ENCODE data around the gene ENO2. TPM values are rescaled to one million over a fixed set of nuclear protein-coding genes. Genes with fewer than 3 reads are reported as not detected.
A peak's percentile ranks its signal among the peaks of the same experiment; 100 is the strongest.
"Not testable (repeated sequence)": the region's sequence is repeated elsewhere in the genome, so short reads cannot be mapped to it uniquely, and the experiment has no call there.

The ENO2 gene
- total RNA-seq: 100 to 1,000 TPM; 315 to 330 TPM

DNA sequence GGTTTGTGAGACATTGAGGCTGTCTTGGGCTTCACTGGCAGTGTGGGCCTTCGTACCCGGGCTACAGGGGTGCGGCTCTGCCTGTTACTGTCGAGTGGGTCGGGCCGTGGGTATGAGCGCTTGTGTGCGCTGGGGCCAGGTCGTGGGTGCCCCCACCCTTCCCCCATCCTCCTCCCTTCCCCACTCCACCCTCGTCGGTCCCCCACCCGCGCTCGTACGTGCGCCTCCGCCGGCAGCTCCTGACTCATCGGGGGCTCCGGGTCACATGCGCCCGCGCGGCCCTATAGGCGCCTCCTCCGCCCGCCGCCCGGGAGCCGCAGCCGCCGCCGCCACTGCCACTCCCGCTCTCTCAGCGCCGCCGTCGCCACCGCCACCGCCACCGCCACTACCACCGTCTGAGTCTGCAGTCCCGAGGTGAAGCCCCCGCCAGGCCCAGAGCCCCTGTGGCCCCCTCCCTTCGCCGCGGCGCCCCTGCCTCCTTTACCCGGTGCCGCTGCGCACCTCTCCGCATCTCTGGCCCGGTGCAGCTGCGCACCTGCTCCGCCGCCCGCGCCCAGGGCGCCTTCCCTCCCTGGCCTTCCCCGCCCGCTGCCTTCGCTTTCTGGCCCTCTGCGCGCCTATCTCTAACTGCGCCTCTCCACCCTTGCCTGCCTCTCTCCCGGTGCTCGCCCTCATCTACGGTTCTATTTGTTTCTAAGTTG, at the start of gene ENO2:
ENO2 (plus strand) TSS at position 335 of the 701 bp plus-strand sequence. CDS start 1,253 bp downstream, outside the sequence.
- H3K4me3 Mint-ChIP-seq: peak within 1 kb of the TSS; percentile 95
- peak; percentile 91 for ATAC-seq

GRCh38 chr12:6865307-6865706, 49.1 kb upstream of the ENO2 start:
- H3K4me1 Mint-ChIP-seq (ENCODE audit: low read depth): peaks cover 35% of the 10 kb centered on the region
- H3K9me3 Mint-ChIP-seq; intact Hi-C loops (cut with micrococcal nuclease); ATAC-seq; H3K27me3 Mint-ChIP-seq; H3K4me3 Mint-ChIP-seq; DNase-seq: not testable (repeated sequence)
- peaks cover 69% of the 10 kb centered on the region for H3K36me3 Mint-ChIP-seq (ENCODE audit: low read depth)
- ChIA-PET CTCF (interaction anchor here (0.7 to 9.5 kb wide), 6 partner anchors 7 to 99 kb away, joined by 3 to 124 read pairs (median 4); partner anchors contain the start of genes CDCA3, PTMS, SPSB2 and USP5), POLR2A (interaction anchor here (0.8 to 13.0 kb wide), 4 partner anchors 9 to 26 kb away, joined by 3 to 218 read pairs (median 4); partner anchors contain the start of genes CDCA3 and USP5)
- peak overlapping the region; percentile 23 for H3K27ac Mint-ChIP-seq

More for the DNA sequence above, at the start of gene ENO2:
- CTCF ChIA-PET: interaction anchor here (0.7 to 5.8 kb wide), 8 partner anchors 10 to 190 kb away, joined by 3 to 31 read pairs (median 4); partner anchors contain the start of genes C12orf57 and RNU7-1
- Mint-ChIP-seq H3K4me1 (ENCODE audit: low read depth) (peaks cover 35% of the 10 kb centered on the region), H3K27me3 (no peaks in the 10 kb centered on the region), H3K9me3 (no peaks in the 10 kb centered on the region), H3K36me3 (ENCODE audit: low read depth) (peaks cover 40% of the 10 kb centered on the region), H3K27ac (peak within 1 kb of the TSS; percentile 90)
- peak; percentile 88 for DNase-seq
- POLR2A ChIA-PET: interaction anchor here (0.9 to 8.2 kb wide), 11 partner anchors 9 to 226 kb away, joined by 3 to 62 read pairs (median 3); partner anchors contain the start of genes C12orf57, LPCAT3, RNU7-1 and ZNF384
- no peak for TF ChIP-seq CTCF (IDR thresholded peaks at IDR 0.05)
- intact Hi-C loops (cut with micrococcal nuclease): no loop called here

- Mint-ChIP-seq H3K36me3 (ENCODE audit: low read depth) (peaks cover 69% of the 10 kb centered on the region), H3K9me3 (no peaks in the 10 kb centered on the region), H3K27me3 (no peaks in the 10 kb centered on the region), H3K4me1 (ENCODE audit: low read depth) (peaks cover 45% of the 10 kb centered on the region), H3K4me3 (peak overlapping the region; percentile 91), H3K27ac (peak overlapping the region; percentile 97)
- TF ChIP-seq CTCF (IDR thresholded peaks at IDR 0.05): no peak
- DNase-seq (peak; percentile 63), ATAC-seq (no peak)
- ChIA-PET CTCF (interaction anchor here (1.0 to 9.5 kb wide), 6 partner anchors 12 to 100 kb away, joined by 3 to 124 read pairs (median 6); partner anchors contain the start of genes CDCA3, PTMS and USP5), POLR2A (interaction anchor here (0.6 to 13.0 kb wide), 22 partner anchors 8 to 261 kb away, joined by 3 to 218 read pairs (median 4); partner anchors contain the start of genes C12orf57, CDCA3, GNB3 and MLF2)
- intact Hi-C loops (cut with micrococcal nuclease): no loop called here
Observed at GRCh38 chr12:6866163-6866919, 48.0 kb upstream of the ENO2 start.

GRCh38 chr12:6866920-6867412, 47.4 kb upstream of the ENO2 start:
- ChIA-PET CTCF (interaction anchor here (1.3 to 9.5 kb wide), 7 partner anchors 12 to 114 kb away, joined by 3 to 124 read pairs (median 6); partner anchors contain the start of genes CDCA3, MLF2, PTMS and USP5), POLR2A (interaction anchor here (0.6 to 13.0 kb wide), 28 partner anchors 8 to 333 kb away, joined by 3 to 218 read pairs (median 4); partner anchors contain the start of genes C12orf57, CDCA3, GAPDH and GNB3)
- Mint-ChIP-seq H3K27ac (peak overlapping the region; percentile 97), H3K4me3 (peak overlapping the region; percentile 91), H3K4me1 (ENCODE audit: low read depth) (peaks cover 51% of the 10 kb centered on the region), H3K27me3 (no peaks in the 10 kb centered on the region), H3K36me3 (ENCODE audit: low read depth) (peaks cover 72% of the 10 kb centered on the region), H3K9me3 (no peaks in the 10 kb centered on the region)
- TF ChIP-seq CTCF (IDR thresholded peaks at IDR 0.05): no peak
- intact Hi-C loops (cut with micrococcal nuclease): no loop called here
- ATAC-seq: peak; percentile 6
- DNase-seq: no peak
